HepG2 (cell line): ENCODE measurements around the gene RFX2. TPM values are rescaled to one million over a fixed set of nuclear protein-coding genes. Genes with fewer than 3 reads are reported as not detected.

Experiments
- ATAC-seq: fragments of 200-7000 bp; cut with Tn5 transposase; 3 replicates; pipeline ENCODE4 v1.9.1; 2020; ENCODE audit warnings: mild to moderate bottlenecking, moderate library complexity
- BruUV-seq: library from RNA; stranded (reverse); fragments of 400-500 nt; replicated peaks from 2 replicates; lab custom pipeline; 2021; lab: Mats Ljungman, UMichigan
- CTCF ChIA-PET: fragments of 300-600 bp; formaldehyde crosslinking; extraction: SDS; loops from one replicate; lab custom pipeline; 2021; ENCODE audit warnings: low total read pairs, inconsistent platforms, low intra/inter-chr PET ratio; lab: Yijun Ruan, JAX
- POLR2A ChIA-PET: fragments of 350-600 bp; sonication (Branson Sonifier 250); formaldehyde crosslinking; loops from one replicate; lab custom pipeline; 2020; ENCODE audit warnings: antibody characterized with exemption, inconsistent platforms; lab: Yijun Ruan, JAX
- DNase-seq: peaks from one replicate; pipeline ENCODE4 v3.0.0-alpha.2; 2015; ENCODE audit warnings: low spot score
- FAIRE-seq: peaks from 3 replicates; lab custom pipeline; 2011; peaks lifted over from hg19 to GRCh38; lab: Jason Lieb, UNC
- H2AFZ ChIP-seq: one replicate; pipeline ENCODE4 v1.6.1; 2011; ENCODE audit warnings: low read length, inconsistent platforms
- H3K27ac ChIP-seq: fragments of 300-600 bp; 3 replicates; pipeline ENCODE4 v1.8.0; 2011; ENCODE audit warnings: mixed run types, mild to moderate bottlenecking, mixed read lengths, low read length, inconsistent platforms; ENCODE audit not compliant: insufficient read depth; ENCODE audit errors: extremely low read length
- H3K27me3 ChIP-seq, 2 experiments: fragments of 200-600 bp in 1 of 2; 2 replicates in 1 of 2; 3 replicates in 1 of 2; pipeline versions ENCODE4 v1.6.0 to v1.8.0; 2011; ENCODE audit warnings: low read length in 2 of 2, mild to moderate bottlenecking in 2 of 2, moderate library complexity in 2 of 2, inconsistent platforms in 1 of 2; ENCODE audit not compliant: insufficient read depth in 2 of 2, control insufficient read depth in 1 of 2
- H3K36me3 ChIP-seq, 2 experiments: fragments of 200-600 bp in 1 of 2; replicated peaks in 1 of 2; 2 replicates in 1 of 2; 3 replicates in 1 of 2; pipeline versions ENCODE4 v1.5.1 to v1.8.0; 2011; ENCODE audit warnings: low read length in 2 of 2, inconsistent platforms in 1 of 2; ENCODE audit not compliant: insufficient read depth in 2 of 2, control insufficient read depth in 1 of 2
- H3K4me1 ChIP-seq: 2 replicates; pipeline ENCODE4 v1.5.1; 2012; ENCODE audit warnings: low read length, inconsistent platforms; ENCODE audit not compliant: insufficient read depth
- H3K4me2 ChIP-seq: 2 replicates; pipeline ENCODE4 v1.6.0; 2011; ENCODE audit warnings: low read depth, low read length, inconsistent platforms
- H3K4me3 ChIP-seq, 3 experiments: fragments of 200-600 bp in 1 of 3; sonication (generic), shearing (Covaris generic) in 1 of 3; replicated peaks in 1 of 3; 2 replicates each; pipeline ENCODE4 v1.5.1; 2011 to 2016; ENCODE audit warnings: low read length in 3 of 3, inconsistent platforms in 2 of 3, low read depth in 2 of 3, mild to moderate bottlenecking in 2 of 3, control low read depth in 1 of 3, mixed read lengths in 1 of 3; ENCODE audit not compliant: insufficient read depth in 1 of 3
- H3K79me2 ChIP-seq: one replicate; pipeline ENCODE4 v1.6.1; 2011; ENCODE audit warnings: low read length, inconsistent platforms; ENCODE audit not compliant: insufficient read depth
- H3K9ac ChIP-seq: 2 replicates; pipeline ENCODE4 v1.6.0; 2011; ENCODE audit warnings: mild to moderate bottlenecking, low read depth, low read length, inconsistent platforms; ENCODE audit not compliant: insufficient read depth
- H3K9me3 ChIP-seq: 2 replicates; pipeline ENCODE4 v1.5.1; 2012; ENCODE audit warnings: mild to moderate bottlenecking, low read length
- H4K20me1 ChIP-seq: 2 replicates; pipeline ENCODE4 v1.6.0; 2011; ENCODE audit warnings: inconsistent platforms, mild to moderate bottlenecking, low read length, moderate library complexity; ENCODE audit not compliant: insufficient read depth
- EED ChIP-seq: sonication (generic); formaldehyde crosslinking; IDR thresholded peaks from 2 replicates; pipeline ENCODE4 v1.5.0; 2020; ENCODE audit warnings: mild to moderate bottlenecking, missing genetic modification reagents
- ETV5 ChIP-seq: IDR thresholded peaks from 2 replicates; pipeline ENCODE4 v1.6.1; 2018; ENCODE audit warnings: missing biosample characterization, missing genetic modification reagents, inconsistent platforms, borderline replicate concordance
- FOXA3 ChIP-seq: IDR thresholded peaks from 2 replicates; pipeline ENCODE4 v1.6.1; 2016; ENCODE audit warnings: missing genetic modification reagents, missing compliant biosample characterization
- GFI1 ChIP-seq: sonication (generic); formaldehyde crosslinking; IDR thresholded peaks from 2 replicates; pipeline ENCODE4 v1.5.0; 2020; ENCODE audit warnings: missing genetic modification reagents, mild to moderate bottlenecking, borderline replicate concordance
- GRHL1 ChIP-seq: sonication (generic); formaldehyde crosslinking; conservative IDR thresholded peaks from 2 replicates; pipeline ENCODE4 v1.8.0; 2022; ENCODE audit warnings: missing genetic modification reagents
- IRF1 ChIP-seq: sonication (generic); formaldehyde crosslinking; IDR thresholded peaks from 2 replicates; pipeline ENCODE4 v1.4.0; 2020; ENCODE audit warnings: low read depth, mild to moderate bottlenecking, missing genetic modification reagents
- JDP2 ChIP-seq: sonication (generic); formaldehyde crosslinking; IDR thresholded peaks from 2 replicates; pipeline ENCODE4 v1.8.1; 2022; ENCODE audit warnings: missing genetic modification reagents, borderline replicate concordance
- KAT7 ChIP-seq: IDR thresholded peaks from 2 replicates; pipeline ENCODE4 v1.6.1; 2018; ENCODE audit warnings: borderline replicate concordance, missing compliant biosample characterization
- KMT2A ChIP-seq: sonication (generic); formaldehyde crosslinking; IDR thresholded peaks from 2 replicates; pipeline ENCODE4 v1.4.0; 2020; ENCODE audit warnings: missing genetic modification reagents
- MIER2 ChIP-seq: IDR thresholded peaks from 2 replicates; pipeline ENCODE4 v1.6.1; 2016; ENCODE audit warnings: missing biosample characterization, missing genetic modification reagents
- MIER3 ChIP-seq: IDR thresholded peaks from 2 replicates; pipeline ENCODE4 v1.6.1; 2016; ENCODE audit warnings: missing compliant biosample characterization, borderline replicate concordance
- REL ChIP-seq: sonication (generic); formaldehyde crosslinking; conservative IDR thresholded peaks from 2 replicates; pipeline ENCODE4 v1.8.0; 2022; ENCODE audit warnings: mild to moderate bottlenecking, missing genetic modification reagents, moderate library complexity
- ZMYM3 ChIP-seq: sonication (generic); formaldehyde crosslinking; IDR thresholded peaks from 2 replicates; pipeline ENCODE4 v1.5.1; 2020; ENCODE audit warnings: mild to moderate bottlenecking, missing genetic modification reagents
- ZNF124 ChIP-seq: sonication (generic); formaldehyde crosslinking; IDR thresholded peaks from 2 replicates; pipeline ENCODE4 v1.4.0; 2020; ENCODE audit warnings: missing genetic modification reagents
- ZNF224 ChIP-seq: sonication (generic); formaldehyde crosslinking; IDR thresholded peaks from 2 replicates; pipeline ENCODE4 v1.5.0; 2020; ENCODE audit warnings: mild to moderate bottlenecking, missing genetic modification reagents
- ZNF282 ChIP-seq: fragments of 450-650 bp; IDR thresholded peaks from 2 replicates; pipeline ENCODE4 v1.6.1; 2018; ENCODE audit not compliant: partially characterized antibody
- ZNF350 ChIP-seq: sonication (generic); formaldehyde crosslinking; IDR thresholded peaks from 2 replicates; pipeline ENCODE4 v1.4.0; 2020; ENCODE audit warnings: mild to moderate bottlenecking, low read depth, missing genetic modification reagents, borderline replicate concordance
- ZNF615 ChIP-seq: sonication (generic); formaldehyde crosslinking; IDR thresholded peaks from 2 replicates; pipeline ENCODE4 v1.5.0; 2020; ENCODE audit warnings: mild to moderate bottlenecking, missing genetic modification reagents, borderline replicate concordance
- ZNF644 ChIP-seq: IDR thresholded peaks from 2 replicates; pipeline ENCODE4 v1.6.1; 2016; ENCODE audit warnings: low read depth
- ZNF703 ChIP-seq: sonication (generic); formaldehyde crosslinking; IDR thresholded peaks from 2 replicates; pipeline ENCODE4 v1.5.1; 2020; ENCODE audit warnings: missing genetic modification reagents, mild to moderate bottlenecking, moderate library complexity, borderline replicate concordance
- ZSCAN9 ChIP-seq: IDR thresholded peaks from 2 replicates; pipeline ENCODE4 v1.6.1; 2016; ENCODE audit warnings: borderline replicate concordance
- WGBS: methylation state at CpG from one replicate; pipeline ENCODE4 v1.1.6; 2017; ENCODE audit warnings: low lambda C conversion rate; 5-methylcytosine and 5-hydroxymethylcytosine counted together
- in situ Hi-C: cut with HindIII; loops from 2 replicates; pipeline ENCODE4 v1.10.0; 2017; ENCODE audit warnings: low pct_unique_long_range_greater_than_20kb; ENCODE audit not compliant: extremely low pct_ligation_motif_present
- intact Hi-C: fragments of 100-400 bp; cut with micrococcal nuclease; formaldehyde crosslinking; loops from one replicate; pipeline ENCODE4 v1.10.0; 2022; ENCODE audit not compliant: unreplicated experiment
- polyA plus RNA-seq, 8 experiments: library from polyadenylated mRNA; depleted of rRNA in 3 of 8; stranded (reverse) in 7 of 8; unstranded in 1 of 8; fragments of >200 nt; fragmentation: Illumina TruSeq in 4 of 8; extraction: Trizol in 4 of 8; gene quantifications; 2 replicates each; pipeline versions ENCODE4 v1.2.1 to v1.2.3, GENCODE V29; 2011 to 2016; ENCODE audit warnings: low read depth in 4 of 8, missing spikeins in 1 of 8, mixed read lengths in 1 of 8; ENCODE audit not compliant: insufficient read depth in 1 of 8
- total RNA-seq, 5 experiments: library from RNA; depleted of rRNA; stranded (reverse); fragments of >200 nt; fragmentation: Illumina TruSeq; extraction: Trizol; gene quantifications; 2 replicates each; pipeline ENCODE4 v1.2.3, GENCODE V29; 2016; ENCODE audit warnings: low read depth in 1 of 5

RFX2 gene
- total and polyA plus RNA-seq, 2 of the 13 experiments (the other 11 are each of a cell fraction or from before 2014, with no cell fraction given), result 2.8 to 3.3 TPM

GRCh38 chr19:6035026-6035425 lies 75.3 kb downstream of the RFX2 start (continued):
- no peak for TF ChIP-seq ZNF124
- TF ChIP-seq ZNF644 (CRISPR knock-in tag), result no peak
- TF ChIP-seq GFI1 (CRISPR knock-in tag), result no peak

GRCh38 chr19:6034512-6034911 lies 75.8 kb downstream of the RFX2 start:
- no peaks in the 10 kb centered on the region for H4K20me1 ChIP-seq
- 83% methylated on average over 4 of the region's 4 CpGs for WGBS
- no peak for TF ChIP-seq KMT2A (CRISPR knock-in tag)
- no peak for TF ChIP-seq MIER3 (CRISPR knock-in tag)
- TF ChIP-seq ZMYM3 (CRISPR knock-in tag), result no peak
- TF ChIP-seq JDP2 (CRISPR knock-in tag), result no peak
- no peak for TF ChIP-seq ZNF350 (CRISPR knock-in tag)
- no peak for TF ChIP-seq ZNF615 (CRISPR knock-in tag)
- TF ChIP-seq ZNF282, result no peak
- no peak for TF ChIP-seq GRHL1 (CRISPR knock-in tag)
- TF ChIP-seq ZNF703 (CRISPR knock-in tag), result no peak
- no peak for TF ChIP-seq ZSCAN9 (CRISPR knock-in tag)
- no peak for TF ChIP-seq EED (CRISPR knock-in tag)
- TF ChIP-seq KAT7, result no peak
- TF ChIP-seq ETV5 (CRISPR knock-in tag), result no peak
- no peak for TF ChIP-seq IRF1 (CRISPR knock-in tag)
- no peak for TF ChIP-seq ZNF224 (CRISPR knock-in tag)
- TF ChIP-seq MIER2 (CRISPR knock-in tag), result no peak
- TF ChIP-seq REL (CRISPR knock-in tag), result no peak
- TF ChIP-seq FOXA3 (CRISPR knock-in tag), result no peak
- no peak for ATAC-seq
- ChIA-PET POLR2A (no interaction called here), CTCF (no interaction called here)
- H2AFZ ChIP-seq, result no peak overlapping the region
- H3K27me3 ChIP-seq, result no peaks in the 10 kb centered on the region
- H3K9me3 ChIP-seq, result no peaks in the 10 kb centered on the region
- BruUV-seq, result no TSS peak
- no peak overlapping the region for H3K9ac ChIP-seq
- no peaks in the 10 kb centered on the region for H3K4me1 ChIP-seq
- in situ Hi-C loops, result loop anchor here (25.0 kb wide), 1 partner anchor 278 kb away; no protein-coding TSS in a partner anchor
- intact Hi-C loops, result no loop called here
- no peak for FAIRE-seq
- H3K4me2 ChIP-seq, result no peak overlapping the region
- H3K27ac ChIP-seq, result no peak overlapping the region
- no peak for DNase-seq
- no peaks in the 10 kb centered on the region for H3K79me2 ChIP-seq
- H3K36me3 ChIP-seq, result no peaks in the 10 kb centered on the region
- no peak overlapping the region for H3K4me3 ChIP-seq
